ENCODE measurements around the gene TARBP2.
A peak's percentile ranks its signal among the peaks of the same experiment; 100 is the strongest.
"Not testable (repeated sequence)": the region's sequence is repeated elsewhere in the genome, so short reads cannot be mapped to it uniquely, and the experiment has no call there.

TARBP2 gene

DNA sequence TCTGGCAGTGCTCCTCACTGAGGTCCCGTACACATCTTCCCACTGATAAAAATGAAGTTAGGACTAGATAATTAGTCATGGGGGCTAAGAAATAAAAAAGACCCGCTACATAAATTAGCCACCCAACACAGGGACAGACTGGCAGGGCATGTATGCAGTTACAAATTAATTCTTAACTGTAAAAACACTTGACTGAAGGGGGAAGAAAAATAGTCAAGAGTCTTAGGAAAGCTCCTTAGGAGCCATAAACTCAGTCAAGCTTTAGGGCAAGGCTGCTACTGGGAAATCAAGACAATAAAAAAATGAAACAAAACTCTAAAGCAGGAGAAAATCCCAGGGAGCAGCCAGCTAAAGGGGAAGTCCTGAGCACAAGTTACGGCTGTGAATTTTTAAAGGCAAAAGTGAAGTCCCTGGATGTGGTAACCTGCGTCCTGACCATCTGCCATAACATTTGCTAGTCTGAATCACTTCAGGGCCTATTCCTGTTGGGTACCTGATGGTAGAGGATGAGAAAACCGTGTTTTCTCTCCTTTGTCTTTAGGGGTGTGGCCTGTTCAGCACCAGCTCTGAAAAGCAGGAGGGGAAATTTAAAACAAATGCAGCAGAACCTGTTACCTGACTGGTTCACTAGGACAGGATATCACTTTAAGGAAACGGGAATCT is 13.7 kb downstream of the TARBP2 start:
- DNase-seq (ENCODE audit: low spot score): no peak

DNA sequence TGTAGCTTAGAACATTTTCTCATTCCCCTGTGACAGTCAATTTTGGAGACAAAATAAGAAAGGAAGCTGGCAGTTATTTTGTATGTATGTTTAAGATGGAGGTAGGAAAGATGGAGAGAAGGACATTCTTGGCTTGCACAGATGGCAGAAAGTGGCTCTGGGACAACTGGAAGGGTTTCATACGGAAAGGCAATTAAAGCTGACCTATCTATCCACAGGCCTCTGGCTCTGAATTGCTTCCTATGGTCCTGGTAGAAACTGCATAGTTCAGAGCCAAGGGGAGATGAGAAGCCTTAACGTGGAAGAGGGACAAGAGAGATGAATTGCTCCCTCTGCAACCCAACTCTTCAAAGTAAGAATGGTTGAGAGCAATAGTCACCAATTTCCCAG is 14.2 kb downstream of the TARBP2 start:
- DNase-seq (ENCODE audit: low spot score): no peak

DNA sequence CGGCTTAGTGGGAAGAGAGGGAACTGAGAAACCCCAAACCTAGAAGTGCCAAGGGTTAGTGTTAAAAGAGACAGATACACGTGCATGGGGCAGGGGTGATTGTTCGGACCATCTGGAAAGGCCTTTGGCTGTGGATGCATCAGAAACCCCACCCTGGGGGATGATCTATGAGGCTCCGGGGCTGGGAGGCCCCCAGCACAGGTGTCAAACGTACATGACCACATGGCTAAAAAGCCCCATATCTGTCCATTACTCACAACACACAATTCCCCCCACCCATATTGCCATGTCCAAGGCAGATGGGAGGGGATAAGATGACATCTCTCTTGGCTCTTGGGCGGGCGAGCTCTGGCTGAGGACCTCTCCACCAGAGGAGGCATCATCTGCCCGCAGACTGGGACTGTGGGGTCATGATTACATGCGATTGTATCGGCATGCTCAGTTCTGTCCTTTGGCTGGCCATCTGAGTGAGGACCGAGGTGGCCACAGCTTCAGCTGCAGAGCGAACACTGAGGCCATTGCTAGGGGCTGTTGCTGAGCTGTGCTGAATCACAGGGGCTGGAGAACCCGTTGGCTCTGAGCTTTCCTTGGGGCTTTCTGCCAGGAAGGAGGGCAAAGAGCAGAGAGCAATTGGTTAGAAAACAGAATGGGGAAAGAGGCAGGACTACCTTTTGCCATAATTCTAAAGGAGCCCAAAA is 15.8 kb downstream of the TARBP2 start:
- DNase-seq (ENCODE audit: low spot score): no peak

- no peak for DNase-seq (ENCODE audit: low spot score)
These were observed 17.3 kb downstream of the TARBP2 start for GRCh38 chr12:53518381-53518780.

DNA sequence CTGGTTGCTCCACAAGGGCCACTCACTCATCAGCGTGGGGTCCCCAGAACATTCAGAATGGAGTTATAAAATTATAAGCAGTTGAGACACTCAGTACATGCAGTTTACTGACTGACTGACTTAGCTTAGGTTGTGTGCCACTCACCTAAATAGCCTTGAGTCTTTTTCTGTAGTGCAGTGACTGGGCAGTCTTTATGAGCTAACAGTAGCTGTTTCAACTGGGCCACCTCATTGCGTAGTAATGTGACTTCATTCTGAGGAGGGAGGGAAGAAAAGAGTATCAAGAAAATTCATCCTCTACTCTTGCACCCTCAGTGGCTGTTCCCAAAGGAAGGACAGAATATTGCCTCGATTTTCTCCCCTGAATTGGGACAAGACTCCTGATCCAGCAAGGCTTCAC is 22.0 kb downstream of the TARBP2 start:
- DNase-seq (ENCODE audit: low spot score): no peak

- DNase-seq (ENCODE audit: low spot score): no peak
These were observed 23.4 kb downstream of the TARBP2 start for GRCh38 chr12:53524476-53524875.

DNA sequence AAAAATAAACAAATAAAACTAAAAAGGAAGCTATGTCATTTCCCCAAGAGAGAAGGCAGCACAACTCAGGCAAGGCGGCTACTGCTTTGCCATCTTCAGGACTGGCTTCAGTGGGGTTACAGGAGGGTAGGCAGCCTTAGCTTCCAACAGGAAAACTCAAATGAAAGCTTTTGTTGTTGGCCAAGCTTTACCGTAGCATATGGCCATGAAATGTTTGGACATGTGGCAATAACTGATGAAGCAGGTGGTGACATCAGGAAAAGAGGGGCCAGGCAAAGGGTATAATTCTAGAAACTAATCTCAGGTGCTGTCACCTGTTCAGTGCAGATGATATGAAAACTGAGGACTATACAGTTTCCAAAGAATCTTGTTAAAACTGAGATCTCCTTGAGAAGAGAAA is 29.0 kb downstream of the TARBP2 start:
- no peak for DNase-seq (ENCODE audit: low spot score)

DNA sequence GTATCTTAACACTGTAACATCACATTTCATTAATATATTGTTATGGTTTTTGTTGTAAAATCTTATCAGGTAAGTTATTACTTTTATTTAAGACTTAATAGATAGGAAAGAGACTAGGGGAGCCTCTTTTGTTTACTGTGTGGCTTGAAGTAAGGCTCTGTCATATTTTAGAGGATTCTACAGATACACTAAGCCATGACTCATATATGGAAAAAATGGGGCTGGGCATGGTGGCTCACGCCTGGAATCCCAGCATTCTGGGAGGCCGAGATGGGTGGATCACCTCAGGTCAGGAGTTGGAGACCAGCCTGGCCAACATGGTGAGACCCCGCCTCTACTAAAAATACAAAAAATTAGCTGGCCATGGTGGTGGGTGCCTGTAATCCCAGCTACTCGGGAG is 29.8 kb downstream of the TARBP2 start:
- no peak for DNase-seq (ENCODE audit: low spot score)

GRCh38 chr12:53532021-53532420 is 30.9 kb downstream of the TARBP2 start:
- DNase-seq (ENCODE audit: low spot score): no peak

GRCh38 chr12:53532524-53533445 is 31.7 kb downstream of the TARBP2 start:
- DNase-seq (ENCODE audit: low spot score): no peak

DNA sequence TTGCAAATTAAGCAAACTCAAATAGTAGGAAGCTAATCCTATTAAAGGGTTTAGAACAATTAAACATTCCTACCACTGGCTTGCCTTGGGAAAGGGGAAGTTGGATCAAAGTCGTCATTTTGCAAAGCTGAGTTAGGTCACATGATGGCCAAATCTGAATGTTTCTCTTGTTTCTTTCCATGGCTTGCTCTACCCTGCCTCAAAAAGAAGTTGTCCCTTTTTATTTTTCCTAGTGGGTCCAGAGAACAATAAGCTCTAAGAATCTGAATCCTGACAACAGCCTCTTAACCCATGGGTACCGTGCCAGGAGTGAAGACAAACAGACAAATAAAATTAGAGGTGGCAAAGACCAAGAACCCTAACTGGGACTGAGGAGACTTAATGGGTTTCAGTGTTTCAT is 32.4 kb downstream of the TARBP2 start:
- no peak for DNase-seq (ENCODE audit: low spot score)

DNA sequence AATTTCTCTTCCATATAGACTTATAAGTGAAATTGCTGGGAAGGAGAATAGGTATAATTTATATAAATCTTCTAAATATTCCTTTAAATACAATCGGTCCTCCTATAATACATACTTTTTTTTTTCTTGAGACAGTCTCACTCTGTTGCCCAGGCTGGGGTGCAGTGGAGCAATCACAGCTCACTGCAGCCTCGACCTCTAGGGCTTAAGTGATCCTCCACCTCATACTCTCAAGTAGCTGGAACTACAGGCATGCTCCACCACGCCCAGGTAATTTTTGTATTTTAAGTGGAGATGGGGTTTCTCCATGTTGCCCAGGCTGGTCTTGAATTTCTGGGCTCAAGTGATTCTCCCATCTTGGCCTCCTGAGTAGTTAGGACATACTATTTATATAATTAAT is 35.9 kb downstream of the TARBP2 start:
- DNase-seq (ENCODE audit: low spot score): no peak

GRCh38 chr12:53538209-53538689 is 37.2 kb downstream of the TARBP2 start:
- DNase-seq (ENCODE audit: low spot score): no peak

- DNase-seq (ENCODE audit: low spot score): no peak
These were observed 38.4 kb downstream of the TARBP2 start for GRCh38 chr12:53539526-53539925.

- DNase-seq (ENCODE audit: low spot score): peak; percentile 66
These were observed 42.5 kb downstream of the TARBP2 start for GRCh38 chr12:53543539-53543938.

GRCh38 chr12:53548354-53548753 is 47.3 kb downstream of the TARBP2 start:
- not testable (repeated sequence) for DNase-seq (ENCODE audit: low spot score)

GRCh38 chr12:53550131-53550530 is 49.0 kb downstream of the TARBP2 start:
- not testable (repeated sequence) for DNase-seq (ENCODE audit: low spot score)

DNA sequence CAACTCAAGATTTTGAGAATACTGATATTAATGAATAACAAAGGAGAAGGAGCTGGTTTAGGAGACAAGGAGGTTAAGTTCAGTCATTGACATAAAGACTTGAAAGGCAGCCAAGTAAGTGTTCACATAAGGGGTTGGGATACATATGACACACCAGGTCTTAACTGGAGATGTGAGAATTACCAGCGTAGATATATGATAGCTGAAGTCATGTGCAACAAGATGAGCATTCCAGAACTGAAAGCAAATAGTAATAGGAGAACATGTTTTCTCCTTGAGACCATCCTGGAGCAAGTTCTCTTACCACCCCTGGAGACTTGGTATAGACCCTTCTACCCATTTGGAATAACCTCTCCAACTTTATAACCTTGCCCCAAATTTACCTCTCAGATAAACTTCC is 49.5 kb downstream of the TARBP2 start:
- no peak for DNase-seq (ENCODE audit: low spot score)

- no peak for DNase-seq (ENCODE audit: low spot score)
These were observed 50.8 kb downstream of the TARBP2 start for GRCh38 chr12:53551889-53552291.

- DNase-seq (ENCODE audit: low spot score): no peak
These were observed 51.6 kb downstream of the TARBP2 start for GRCh38 chr12:53552361-53553327.

All from kidney tubule cell (primary cell).